NT2/D1 (cell line): ENCODE measurements around the gene KAT5.

Experiments used
- SUZ12 ChIP-seq: IDR thresholded peaks from 2 replicates; pipeline ENCODE4 v1.6.1; 2011; ENCODE audit not compliant: insufficient read length, insufficient read depth; ENCODE audit errors: extremely low read depth
- YY1 ChIP-seq: IDR thresholded peaks from 2 replicates; pipeline ENCODE4 v1.6.1; 2011; ENCODE audit not compliant: insufficient read length, insufficient read depth
- ZNF274 ChIP-seq: IDR thresholded peaks from 2 replicates; pipeline ENCODE4 v1.6.1; 2011; ENCODE audit warnings: mild to moderate bottlenecking, low read depth, low read length

- TF ChIP-seq ZNF274 (no peak), YY1 (no peak), SUZ12 (no peak)
These were observed 2.4 kb downstream of the KAT5 start for GRCh38 chr11:65714433-65714832.
